ENCODE data around the gene VEGFA.

DNA sequence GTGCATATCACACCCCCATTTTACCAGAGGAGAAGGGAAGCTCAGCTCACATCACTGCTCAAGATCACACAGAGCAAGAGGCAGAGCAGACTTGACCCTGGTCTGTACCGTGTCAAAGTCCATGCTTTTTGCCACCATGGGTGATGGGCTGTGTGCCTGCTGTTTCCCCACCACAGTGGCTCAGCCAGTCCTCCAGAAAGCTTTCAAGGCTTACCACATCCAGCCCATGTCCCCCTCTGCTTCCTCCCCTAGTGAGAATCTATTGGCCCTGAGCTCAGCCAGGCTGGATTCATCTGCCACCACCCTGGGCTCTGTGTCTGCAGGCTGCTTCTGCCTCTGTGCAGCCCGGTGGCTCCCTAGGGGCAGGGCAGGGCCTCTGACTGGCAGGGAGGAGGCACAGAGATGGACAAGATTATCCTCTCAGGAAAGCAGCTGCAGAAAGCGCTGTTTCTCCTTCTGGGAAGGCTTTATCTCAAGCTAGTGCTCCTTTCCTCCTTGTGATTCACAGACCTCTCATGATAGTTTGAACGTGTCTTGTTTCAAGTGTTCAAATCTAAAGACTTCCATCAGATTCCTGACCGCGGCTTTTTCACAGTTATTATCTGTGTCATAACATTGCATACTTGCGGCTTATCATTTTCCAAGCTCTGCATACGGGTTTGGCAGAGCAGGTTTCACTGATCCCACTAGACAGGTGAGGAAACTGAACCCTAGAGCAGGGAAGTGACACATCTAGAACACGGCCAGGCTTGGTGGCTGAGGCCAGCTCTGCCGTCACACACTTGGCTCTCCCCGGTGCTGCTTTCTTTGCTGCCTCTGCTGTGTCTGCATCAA lies 37.4 kb downstream of the VEGFA start:
- TF ChIP-seq CTCF (IDR thresholded peaks at IDR 0.05; ENCODE audit: insufficient read depth, low read length) (no peak), POLR2AphosphoS5 (IDR thresholded peaks at IDR 0.05; ENCODE audit: low read depth) (no peak), REST (IDR thresholded peaks at IDR 0.05; ENCODE audit: insufficient replicate concordance, low read depth) (no peak), GABPA (IDR thresholded peaks at IDR 0.05; ENCODE audit: low read depth) (no peak), SPI1 (IDR thresholded peaks at IDR 0.05; ENCODE audit: borderline replicate concordance, low read depth) (no peak)

All from HL-60 (cell line).